Bone marrow (tissue), 2 donors: ENCODE results near the gene JAK1.

Source experiments
- DNase-seq, 2 donors: peaks; one replicate each; lab custom pipeline; 2025; lab: John Stamatoyannopoulos, UW

Gene JAK1

GRCh38 chr1:64891448-64891825, 74.9 kb downstream of the JAK1 start:
- DNase-seq, result peak in 1 of 2 donors; percentile 5

- no peak for DNase-seq
Measured at GRCh38 chr1:64890699-64891447, 75.5 kb downstream of the JAK1 start.

GRCh38 chr1:64887689-64888217, 78.6 kb downstream of the JAK1 start:
- DNase-seq, result no peak

GRCh38 chr1:64886877-64887276, 79.5 kb downstream of the JAK1 start:
- DNase-seq, result no peak

- no peak for DNase-seq
Measured at GRCh38 chr1:64885648-64886047, 80.7 kb downstream of the JAK1 start.

- no peak for DNase-seq
Measured at GRCh38 chr1:64884261-64885040, 81.9 kb downstream of the JAK1 start.

- DNase-seq, result no peak
Measured at GRCh38 chr1:64882574-64883255, 83.6 kb downstream of the JAK1 start.

- no peak for DNase-seq
Measured at GRCh38 chr1:64881281-64881680, 85.1 kb downstream of the JAK1 start.

GRCh38 chr1:64880449-64880848, 85.9 kb downstream of the JAK1 start:
- DNase-seq, result no peak

- no peak for DNase-seq
Measured at GRCh38 chr1:64878931-64879611, 87.3 kb downstream of the JAK1 start.

GRCh38 chr1:64878090-64878489, 88.3 kb downstream of the JAK1 start:
- DNase-seq, result no peak

GRCh38 chr1:64877598-64877997, 88.8 kb downstream of the JAK1 start:
- DNase-seq, result no peak

GRCh38 chr1:64877151-64877550, 89.2 kb downstream of the JAK1 start:
- no peak for DNase-seq

- DNase-seq, result no peak
Measured at GRCh38 chr1:64875606-64876005, 90.7 kb downstream of the JAK1 start.

GRCh38 chr1:64875101-64875500, 91.2 kb downstream of the JAK1 start:
- no peak for DNase-seq

GRCh38 chr1:64874666-64875065, 91.7 kb downstream of the JAK1 start:
- no peak for DNase-seq

- DNase-seq, result no peak
Measured at GRCh38 chr1:64873576-64873975, 92.8 kb downstream of the JAK1 start.

- no peak for DNase-seq
Measured at GRCh38 chr1:64872067-64872466, 94.3 kb downstream of the JAK1 start.

GRCh38 chr1:64871256-64871655, 95.1 kb downstream of the JAK1 start:
- DNase-seq, result no peak

GRCh38 chr1:64867266-64867665, 99.1 kb downstream of the JAK1 start:
- no peak for DNase-seq

GRCh38 chr1:64866689-64867088, 99.7 kb downstream of the JAK1 start:
- no peak for DNase-seq

GRCh38 chr1:64865105-64865757, 101.1 kb downstream of the JAK1 start:
- no peak for DNase-seq
